KMS-11 (cell line): ENCODE data around the gene MMP17.

ENCODE experiments used
- H2AFZ ChIP-seq: fragments of 200-600 bp; sonication (generic); 2 replicates; pipeline ENCODE4 v1.6.1; 2016; ENCODE audit warnings: antibody characterized with exemption, mixed run types, low read depth
- H3K27ac ChIP-seq: fragments of 200-600 bp; sonication (generic); 2 replicates; pipeline ENCODE4 v1.6.1; 2016; ENCODE audit warnings: mild to moderate bottlenecking, mixed run types
- H3K27me3 ChIP-seq: fragments of 200-600 bp; sonication (generic); 2 replicates; pipeline ENCODE4 v1.6.1; 2017; ENCODE audit warnings: mild to moderate bottlenecking, low read depth, mixed run types, moderate library complexity; ENCODE audit not compliant: insufficient read depth
- H3K36me3 ChIP-seq: fragments of 200-600 bp; sonication (generic); 2 replicates; pipeline ENCODE4 v1.6.1; 2017; ENCODE audit warnings: mild to moderate bottlenecking, mixed run types; ENCODE audit not compliant: insufficient read depth
- H3K4me1 ChIP-seq: fragments of 200-600 bp; sonication (generic); 2 replicates; pipeline ENCODE4 v1.6.1; 2016; ENCODE audit warnings: mild to moderate bottlenecking, low read depth, mixed run types; ENCODE audit not compliant: poor library complexity, severe bottlenecking
- H3K4me2 ChIP-seq: fragments of 200-600 bp; sonication (generic); 2 replicates; pipeline ENCODE4 v1.7.0; 2016; ENCODE audit warnings: mild to moderate bottlenecking, mixed run types
- H3K4me3 ChIP-seq: fragments of 200-600 bp; sonication (generic); IDR thresholded peaks from 2 replicates; pipeline ENCODE4 v1.6.1; 2017; ENCODE audit warnings: low read depth, low read length, mixed read lengths; ENCODE audit not compliant: insufficient read depth
- H3K79me2 ChIP-seq: fragments of 200-600 bp; sonication (generic); 2 replicates; pipeline ENCODE4 v1.6.1; 2016; ENCODE audit warnings: low read depth, mixed run types; ENCODE audit not compliant: insufficient read depth
- H3K9ac ChIP-seq: fragments of 200-600 bp; sonication (generic); 2 replicates; pipeline ENCODE4 v1.6.1; 2016; ENCODE audit warnings: mild to moderate bottlenecking, mixed run types
- H4K20me1 ChIP-seq: fragments of 200-600 bp; sonication (generic); 2 replicates; pipeline ENCODE4 v1.6.1; 2016; ENCODE audit warnings: mild to moderate bottlenecking, mixed run types; ENCODE audit not compliant: insufficient read depth
- TF ChIP-seq, protein P1 (sequence below): fragments of 200-600 bp; sonication (generic); conservative IDR thresholded peaks from 2 replicates; pipeline ENCODE4 v1.6.1; 2017; ENCODE audit warnings: low read depth, mild to moderate bottlenecking, antibody characterized with exemption, low read length, moderate library complexity, mixed read lengths

Gene MMP17

DNA sequence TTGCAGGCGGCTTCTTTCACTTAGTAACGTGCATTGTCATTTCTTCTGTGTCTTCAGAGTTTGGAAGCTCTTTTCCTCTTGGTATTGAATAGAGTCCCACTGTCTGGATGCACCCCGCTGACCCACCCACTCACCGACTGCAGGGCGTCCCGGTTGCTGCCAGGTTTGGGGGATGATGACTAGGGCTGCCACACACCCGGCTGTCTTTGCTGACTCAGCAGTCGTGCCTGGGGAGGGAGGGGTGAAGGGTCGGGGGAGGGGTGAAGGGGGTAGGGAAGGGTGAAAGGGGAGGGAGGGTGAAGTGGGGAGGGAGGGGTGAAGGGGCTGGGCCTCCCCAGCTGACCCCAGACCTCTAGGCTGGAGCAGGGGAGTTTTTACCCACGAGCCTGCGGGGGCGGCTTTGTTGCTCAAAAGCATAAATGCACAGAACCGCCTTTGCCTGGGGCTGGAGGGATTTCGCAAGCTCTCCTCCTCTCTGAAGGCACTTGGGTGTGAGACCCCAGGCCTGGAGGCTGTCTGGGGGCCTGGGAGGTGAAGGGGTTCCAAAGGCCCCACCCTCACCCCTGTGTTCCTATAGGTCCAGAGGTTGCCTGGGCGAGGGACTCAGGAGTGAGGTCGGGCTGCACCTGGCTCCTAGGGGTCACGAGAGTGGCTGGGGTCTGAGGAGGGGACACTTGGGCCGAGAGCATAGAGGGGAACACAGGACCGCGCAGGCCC lies 35.0 kb downstream of the MMP17 start:
- Histone ChIP-seq H3K27me3 (no peaks in the 10 kb centered on the region), H4K20me1 (no peaks in the 10 kb centered on the region), H3K79me2 (no peaks in the 10 kb centered on the region), H3K36me3 (no peaks in the 10 kb centered on the region), H3K4me2 (no peak overlapping the region), H3K9ac (no peak overlapping the region), H3K4me1 (no peaks in the 10 kb centered on the region), H2AFZ (no peak overlapping the region), H3K4me3 (no peak overlapping the region), H3K27ac (no peak overlapping the region)
- TF ChIP-seq, protein P1, sequence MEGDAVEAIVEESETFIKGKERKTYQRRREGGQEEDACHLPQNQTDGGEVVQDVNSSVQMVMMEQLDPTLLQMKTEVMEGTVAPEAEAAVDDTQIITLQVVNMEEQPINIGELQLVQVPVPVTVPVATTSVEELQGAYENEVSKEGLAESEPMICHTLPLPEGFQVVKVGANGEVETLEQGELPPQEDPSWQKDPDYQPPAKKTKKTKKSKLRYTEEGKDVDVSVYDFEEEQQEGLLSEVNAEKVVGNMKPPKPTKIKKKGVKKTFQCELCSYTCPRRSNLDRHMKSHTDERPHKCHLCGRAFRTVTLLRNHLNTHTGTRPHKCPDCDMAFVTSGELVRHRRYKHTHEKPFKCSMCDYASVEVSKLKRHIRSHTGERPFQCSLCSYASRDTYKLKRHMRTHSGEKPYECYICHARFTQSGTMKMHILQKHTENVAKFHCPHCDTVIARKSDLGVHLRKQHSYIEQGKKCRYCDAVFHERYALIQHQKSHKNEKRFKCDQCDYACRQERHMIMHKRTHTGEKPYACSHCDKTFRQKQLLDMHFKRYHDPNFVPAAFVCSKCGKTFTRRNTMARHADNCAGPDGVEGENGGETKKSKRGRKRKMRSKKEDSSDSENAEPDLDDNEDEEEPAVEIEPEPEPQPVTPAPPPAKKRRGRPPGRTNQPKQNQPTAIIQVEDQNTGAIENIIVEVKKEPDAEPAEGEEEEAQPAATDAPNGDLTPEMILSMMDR, result no peak

- TF ChIP-seq, protein P1, result no peak
- no peaks in the 10 kb centered on the region for H3K4me1 ChIP-seq
- no peaks in the 10 kb centered on the region for H3K79me2 ChIP-seq
- H3K27ac ChIP-seq, result no peak overlapping the region
- H4K20me1 ChIP-seq, result no peaks in the 10 kb centered on the region
- H2AFZ ChIP-seq, result no peak overlapping the region
- no peak overlapping the region for H3K4me2 ChIP-seq
- H3K4me3 ChIP-seq, result no peak overlapping the region
- H3K9ac ChIP-seq, result no peak overlapping the region
- no peaks in the 10 kb centered on the region for H3K36me3 ChIP-seq
- H3K27me3 ChIP-seq, result no peaks in the 10 kb centered on the region
These were observed 35.7 kb downstream of the MMP17 start for GRCh38 chr12:131863711-131864396.

GRCh38 chr12:131864469-131864868 lies 36.3 kb downstream of the MMP17 start:
- Histone ChIP-seq H3K9ac (no peak overlapping the region), H3K36me3 (no peaks in the 10 kb centered on the region), H4K20me1 (no peaks in the 10 kb centered on the region), H3K27me3 (no peaks in the 10 kb centered on the region), H3K4me2 (no peak overlapping the region), H3K79me2 (no peaks in the 10 kb centered on the region), H3K4me1 (no peaks in the 10 kb centered on the region), H2AFZ (no peak overlapping the region), H3K4me3 (no peak overlapping the region), H3K27ac (no peak overlapping the region)
- TF ChIP-seq, protein P1, result no peak

GRCh38 chr12:131865180-131865875 lies 37.1 kb downstream of the MMP17 start:
- no peak overlapping the region for H3K9ac ChIP-seq

More at GRCh38 chr12:131865180-131865875, 37.1 kb downstream of the MMP17 start:
- Histone ChIP-seq H3K27me3 (no peaks in the 10 kb centered on the region), H3K27ac (no peak overlapping the region), H4K20me1 (no peaks in the 10 kb centered on the region), H3K4me1 (no peaks in the 10 kb centered on the region), H3K36me3 (no peaks in the 10 kb centered on the region), H3K4me2 (no peak overlapping the region), H3K79me2 (no peaks in the 10 kb centered on the region), H2AFZ (no peak overlapping the region), H3K4me3 (no peak overlapping the region)
- TF ChIP-seq, protein P1, result no peak
